WTC11 (cell line): Measurements from ENCODE around the gene GABRB3.

ENCODE experiments used
- ELF4 ChIP-seq: sonication (generic); formaldehyde crosslinking; IDR thresholded peaks from 2 replicates; pipeline ENCODE4 v1.8.1; 2022; ENCODE audit warnings: low read depth, mild to moderate bottlenecking, moderate library complexity, missing genetic modification reagents
- EMX1 ChIP-seq: fragments of 250-450 bp; sonication (Bioruptor Pico); IDR thresholded peaks from 2 replicates; pipeline ENCODE4 v1.8.0; 2021; ENCODE audit warnings: mild to moderate bottlenecking
- ETV6 ChIP-seq: sonication (generic); formaldehyde crosslinking; IDR thresholded peaks from 2 replicates; pipeline ENCODE4 v1.8.1; 2022; ENCODE audit warnings: mild to moderate bottlenecking, missing genetic modification reagents
- FOXP1 ChIP-seq: sonication (generic); formaldehyde crosslinking; IDR thresholded peaks from 2 replicates; pipeline ENCODE4 v1.8.0; 2022; ENCODE audit warnings: missing genetic modification reagents, mild to moderate bottlenecking, moderate library complexity, borderline replicate concordance
- GABPB1 ChIP-seq: sonication (generic); formaldehyde crosslinking; IDR thresholded peaks from 2 replicates; pipeline ENCODE4 v1.8.1; 2023; ENCODE audit warnings: mild to moderate bottlenecking, missing genetic modification reagents
- NR3C1 ChIP-seq: sonication (generic); formaldehyde crosslinking; conservative IDR thresholded peaks from 2 replicates; pipeline ENCODE4 v1.8.1; 2023; ENCODE audit warnings: low read depth, mild to moderate bottlenecking, missing genetic modification reagents
- ZNF263 ChIP-seq: sonication (generic); formaldehyde crosslinking; IDR thresholded peaks from 2 replicates; pipeline ENCODE4 v1.8.1; 2022; ENCODE audit warnings: low read depth, mild to moderate bottlenecking, moderate library complexity, missing genetic modification reagents
- TF ChIP-seq, protein P1 (sequence below): fragments of 200-600 bp; IDR thresholded peaks from 2 replicates; pipeline ENCODE4 v1.8.0; 2022; ENCODE audit warnings: antibody characterized with exemption
- TF ChIP-seq, protein P2 (sequence below): sonication (generic); formaldehyde crosslinking; IDR thresholded peaks from 2 replicates; pipeline ENCODE4 v1.8.0; 2022; ENCODE audit warnings: missing genetic modification reagents
- TF ChIP-seq, protein P3 (sequence below): sonication (generic); formaldehyde crosslinking; IDR thresholded peaks from 2 replicates; pipeline ENCODE4 v1.8.1; 2023; ENCODE audit warnings: mild to moderate bottlenecking, moderate library complexity, missing genetic modification reagents
- TF ChIP-seq, protein P4 (sequence below): sonication (generic); formaldehyde crosslinking; IDR thresholded peaks from 2 replicates; pipeline ENCODE4 v1.8.0; 2022; ENCODE audit warnings: mild to moderate bottlenecking, missing genetic modification reagents

DNA sequence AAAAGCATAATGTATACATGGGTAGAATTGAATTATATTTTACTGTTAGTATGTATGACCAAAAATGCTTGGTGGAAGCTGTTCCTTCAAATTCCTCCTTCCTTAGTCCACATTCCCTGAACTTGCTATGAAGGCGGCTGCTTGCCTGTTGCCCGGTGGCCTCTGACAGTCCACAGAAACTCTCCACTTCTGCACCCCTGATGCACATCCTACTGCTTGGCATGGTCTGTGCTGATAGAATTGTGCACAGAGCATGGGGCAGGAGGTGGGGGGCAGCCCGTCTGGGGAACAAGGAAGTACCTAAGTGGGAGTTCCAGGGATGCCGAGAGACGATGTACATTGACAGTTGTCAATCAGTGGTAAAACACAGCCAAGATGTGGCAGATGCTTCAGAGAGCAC, 33.7 kb upstream of the GABRB3 start:
- TF ChIP-seq ELF4 (CRISPR knock-in tag) = no peak
- TF ChIP-seq GABPB1 (CRISPR knock-in tag) = no peak
- TF ChIP-seq, protein P1, sequence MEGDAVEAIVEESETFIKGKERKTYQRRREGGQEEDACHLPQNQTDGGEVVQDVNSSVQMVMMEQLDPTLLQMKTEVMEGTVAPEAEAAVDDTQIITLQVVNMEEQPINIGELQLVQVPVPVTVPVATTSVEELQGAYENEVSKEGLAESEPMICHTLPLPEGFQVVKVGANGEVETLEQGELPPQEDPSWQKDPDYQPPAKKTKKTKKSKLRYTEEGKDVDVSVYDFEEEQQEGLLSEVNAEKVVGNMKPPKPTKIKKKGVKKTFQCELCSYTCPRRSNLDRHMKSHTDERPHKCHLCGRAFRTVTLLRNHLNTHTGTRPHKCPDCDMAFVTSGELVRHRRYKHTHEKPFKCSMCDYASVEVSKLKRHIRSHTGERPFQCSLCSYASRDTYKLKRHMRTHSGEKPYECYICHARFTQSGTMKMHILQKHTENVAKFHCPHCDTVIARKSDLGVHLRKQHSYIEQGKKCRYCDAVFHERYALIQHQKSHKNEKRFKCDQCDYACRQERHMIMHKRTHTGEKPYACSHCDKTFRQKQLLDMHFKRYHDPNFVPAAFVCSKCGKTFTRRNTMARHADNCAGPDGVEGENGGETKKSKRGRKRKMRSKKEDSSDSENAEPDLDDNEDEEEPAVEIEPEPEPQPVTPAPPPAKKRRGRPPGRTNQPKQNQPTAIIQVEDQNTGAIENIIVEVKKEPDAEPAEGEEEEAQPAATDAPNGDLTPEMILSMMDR = no peak
- no peak for TF ChIP-seq FOXP1 (CRISPR knock-in tag)
- TF ChIP-seq, protein P2, sequence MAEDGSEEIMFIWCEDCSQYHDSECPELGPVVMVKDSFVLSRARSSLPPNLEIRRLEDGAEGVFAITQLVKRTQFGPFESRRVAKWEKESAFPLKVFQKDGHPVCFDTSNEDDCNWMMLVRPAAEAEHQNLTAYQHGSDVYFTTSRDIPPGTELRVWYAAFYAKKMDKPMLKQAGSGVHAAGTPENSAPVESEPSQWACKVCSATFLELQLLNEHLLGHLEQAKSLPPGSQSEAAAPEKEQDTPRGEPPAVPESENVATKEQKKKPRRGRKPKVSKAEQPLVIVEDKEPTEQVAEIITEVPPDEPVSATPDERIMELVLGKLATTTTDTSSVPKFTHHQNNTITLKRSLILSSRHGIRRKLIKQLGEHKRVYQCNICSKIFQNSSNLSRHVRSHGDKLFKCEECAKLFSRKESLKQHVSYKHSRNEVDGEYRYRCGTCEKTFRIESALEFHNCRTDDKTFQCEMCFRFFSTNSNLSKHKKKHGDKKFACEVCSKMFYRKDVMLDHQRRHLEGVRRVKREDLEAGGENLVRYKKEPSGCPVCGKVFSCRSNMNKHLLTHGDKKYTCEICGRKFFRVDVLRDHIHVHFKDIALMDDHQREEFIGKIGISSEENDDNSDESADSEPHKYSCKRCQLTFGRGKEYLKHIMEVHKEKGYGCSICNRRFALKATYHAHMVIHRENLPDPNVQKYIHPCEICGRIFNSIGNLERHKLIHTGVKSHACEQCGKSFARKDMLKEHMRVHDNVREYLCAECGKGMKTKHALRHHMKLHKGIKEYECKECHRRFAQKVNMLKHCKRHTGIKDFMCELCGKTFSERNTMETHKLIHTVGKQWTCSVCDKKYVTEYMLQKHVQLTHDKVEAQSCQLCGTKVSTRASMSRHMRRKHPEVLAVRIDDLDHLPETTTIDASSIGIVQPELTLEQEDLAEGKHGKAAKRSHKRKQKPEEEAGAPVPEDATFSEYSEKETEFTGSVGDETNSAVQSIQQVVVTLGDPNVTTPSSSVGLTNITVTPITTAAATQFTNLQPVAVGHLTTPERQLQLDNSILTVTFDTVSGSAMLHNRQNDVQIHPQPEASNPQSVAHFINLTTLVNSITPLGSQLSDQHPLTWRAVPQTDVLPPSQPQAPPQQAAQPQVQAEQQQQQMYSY (CRISPR knock-in tag) = no peak
- no peak for TF ChIP-seq ETV6 (CRISPR knock-in tag)
- no peak for TF ChIP-seq ZNF263
- TF ChIP-seq EMX1 = no peak
- TF ChIP-seq, protein P3, sequence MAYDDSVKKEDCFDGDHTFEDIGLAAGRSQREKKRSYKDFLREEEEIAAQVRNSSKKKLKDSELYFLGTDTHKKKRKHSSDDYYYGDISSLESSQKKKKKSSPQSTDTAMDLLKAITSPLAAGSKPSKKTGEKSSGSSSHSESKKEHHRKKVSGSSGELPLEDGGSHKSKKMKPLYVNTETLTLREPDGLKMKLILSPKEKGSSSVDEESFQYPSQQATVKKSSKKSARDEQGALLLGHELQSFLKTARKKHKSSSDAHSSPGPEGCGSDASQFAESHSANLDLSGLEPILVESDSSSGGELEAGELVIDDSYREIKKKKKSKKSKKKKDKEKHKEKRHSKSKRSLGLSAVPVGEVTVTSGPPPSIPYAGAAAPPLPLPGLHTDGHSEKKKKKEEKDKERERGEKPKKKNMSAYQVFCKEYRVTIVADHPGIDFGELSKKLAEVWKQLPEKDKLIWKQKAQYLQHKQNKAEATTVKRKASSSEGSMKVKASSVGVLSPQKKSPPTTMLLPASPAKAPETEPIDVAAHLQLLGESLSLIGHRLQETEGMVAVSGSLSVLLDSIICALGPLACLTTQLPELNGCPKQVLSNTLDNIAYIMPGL (CRISPR knock-in tag) = no peak
- TF ChIP-seq NR3C1 (CRISPR knock-in tag) = no peak
- TF ChIP-seq, protein P4, sequence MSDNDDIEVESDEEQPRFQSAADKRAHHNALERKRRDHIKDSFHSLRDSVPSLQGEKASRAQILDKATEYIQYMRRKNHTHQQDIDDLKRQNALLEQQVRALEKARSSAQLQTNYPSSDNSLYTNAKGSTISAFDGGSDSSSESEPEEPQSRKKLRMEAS (CRISPR knock-in tag) = no peak
